ENCODE measurements around the gene ULK2. TPM values are rescaled to one million over a fixed set of nuclear protein-coding genes. Genes with fewer than 3 reads are reported as not detected.
"Not testable (repeated sequence)": the region's sequence is repeated elsewhere in the genome, so short reads cannot be mapped to it uniquely, and the experiment has no call there.

Gene ULK2
- total RNA-seq, 5 donors from 2014 or later (not counting 1 experiment from before 2014, with no cell fraction given) = 9.8 to 18.5 (median 10.5) TPM

DNA sequence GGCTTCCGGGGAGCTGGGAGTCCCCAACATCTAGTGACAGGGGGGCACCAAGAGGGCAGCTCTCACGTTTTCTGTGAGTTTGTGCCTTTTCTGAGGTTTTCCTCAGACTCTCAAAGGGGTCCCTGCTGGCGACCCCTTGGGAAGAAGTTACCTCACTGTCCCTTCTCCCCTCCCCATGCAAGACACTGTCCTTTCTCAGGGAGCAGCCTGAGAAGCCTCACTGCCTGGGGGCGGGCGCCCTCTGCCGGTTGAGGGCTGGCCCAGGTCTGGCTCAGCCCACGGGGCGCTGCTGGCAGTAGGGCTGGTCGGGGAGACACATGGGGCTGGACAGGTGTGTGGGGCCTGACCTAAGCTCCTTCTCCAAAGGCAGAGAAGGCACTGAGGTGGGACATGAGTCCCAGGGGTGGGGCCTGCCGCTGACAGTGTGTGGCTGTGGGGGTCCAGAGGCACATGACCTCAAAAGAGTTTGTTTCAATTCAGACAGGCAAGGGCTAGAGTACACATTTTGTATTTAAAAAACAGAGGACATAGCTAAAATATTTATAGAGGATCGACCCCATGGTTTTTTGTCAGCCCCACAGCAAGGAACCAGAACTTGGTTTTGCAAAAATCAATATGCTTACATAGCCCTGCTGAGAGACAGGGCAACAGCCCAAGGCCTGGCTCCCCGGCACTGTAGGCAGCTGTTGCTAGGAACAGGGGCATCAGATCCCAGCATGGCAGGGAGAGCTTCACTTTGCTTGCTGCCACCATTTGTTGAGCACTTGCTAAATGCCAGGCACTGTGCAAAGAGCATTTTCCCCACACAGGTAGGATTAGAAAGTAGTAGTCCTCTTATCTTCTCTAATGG is 101.1 kb downstream of the ULK2 start:
- peaks cover 0 to 20% of the 10 kb centered on the region in 2 experiments for H3K27me3 ChIP-seq (replicated peaks in 1 of 2; ENCODE audit: control insufficient read depth in 2 of 2, extremely low read depth in 1 of 2, insufficient read depth in 2 of 2, low read length in 1 of 2)
- Mint-ChIP-seq H3K4me1 (peaks cover 40 to 48% (median 42%) of the 10 kb centered on the region in 3 donors), H3K27ac (peak overlapping the region; percentile 81 to 82), H3K27me3 (peaks cover 0 to 3% of the 10 kb centered on the region in 2 donors), H3K9me3 (no peaks in the 10 kb centered on the region), H3K36me3 (no peaks in the 10 kb centered on the region), H3K4me3 (peak overlapping the region in 1 of 3 donors; percentile 47)
- H3K9me3 ChIP-seq = no peaks in the 10 kb centered on the region
- no peak overlapping the region for H3K4me3 ChIP-seq (ENCODE audit: control insufficient read depth in 1 of 2, extremely low read depth in 1 of 2, low read length in 1 of 2)
- no peak overlapping the region for H3K27ac ChIP-seq (ENCODE audit: low read length)
- H3K4me1 ChIP-seq (ENCODE audit: control insufficient read depth in 1 of 2, extremely low read depth in 1 of 2, insufficient read depth in 2 of 2, low read length in 2 of 2) = peaks cover 18 to 45% of the 10 kb centered on the region in 2 experiments
- ChIA-PET POLR2A (no interaction called here), CTCF (interaction anchor here (0.5 to 1.6 kb wide), 18 partner anchors 8 to 254 kb away, joined by 3 to 9 read pairs (median 5); no protein-coding TSS in a partner anchor)
- H3K36me3 ChIP-seq (ENCODE audit: control insufficient read depth in 2 of 2, extremely low read depth in 1 of 2, insufficient read depth in 1 of 2, low read length in 1 of 2) = no peaks in the 10 kb centered on the region
- peak; percentile 28 to 87 (median 70) for DNase-seq
- peak; percentile 87 to 92 (median 88) for ATAC-seq (replicated peaks in 1 of 4)
- 21% methylated on average over 7 of the region's 12 CpGs for WGBS (ENCODE audit: insufficient coverage)

- CTCF ChIA-PET = interaction anchor here (0.6 to 1.6 kb wide), 11 partner anchors 9 to 253 kb away, joined by 3 to 9 read pairs (median 6); no protein-coding TSS in a partner anchor
- POLR2A ChIA-PET = no interaction called here
- no peaks in the 10 kb centered on the region for H3K36me3 Mint-ChIP-seq
- Histone ChIP-seq H3K4me3 (ENCODE audit: control insufficient read depth in 1 of 2, extremely low read depth in 1 of 2, low read length in 1 of 2) (no peak overlapping the region), H3K4me1 (ENCODE audit: control insufficient read depth in 1 of 2, extremely low read depth in 1 of 2, insufficient read depth in 2 of 2, low read length in 2 of 2) (peaks cover 13 to 39% of the 10 kb centered on the region in 2 experiments), H3K27ac (ENCODE audit: low read length) (no peak overlapping the region), H3K27me3 (replicated peaks in 1 of 2; ENCODE audit: control insufficient read depth in 2 of 2, extremely low read depth in 1 of 2, insufficient read depth in 2 of 2, low read length in 1 of 2) (peaks cover 0 to 20% of the 10 kb centered on the region in 2 experiments), H3K9me3 (no peaks in the 10 kb centered on the region), H3K36me3 (ENCODE audit: control insufficient read depth in 2 of 2, extremely low read depth in 1 of 2, insufficient read depth in 1 of 2, low read length in 1 of 2) (no peaks in the 10 kb centered on the region)
- DNase-seq (no peak), ATAC-seq (replicated peaks in 1 of 4) (no peak)
- H3K4me1 Mint-ChIP-seq = peaks cover 34 to 42% (median 36%) of the 10 kb centered on the region in 3 donors
- H3K27ac Mint-ChIP-seq = no peak overlapping the region
- no peak overlapping the region for H3K4me3 Mint-ChIP-seq
- H3K9me3 Mint-ChIP-seq = no peaks in the 10 kb centered on the region
- H3K27me3 Mint-ChIP-seq = peaks cover 0 to 3% of the 10 kb centered on the region in 2 donors
- 80% methylated on average over 6 of the region's 7 CpGs for WGBS (ENCODE audit: insufficient coverage)
These were observed 101.7 kb downstream of the ULK2 start for GRCh38 chr17:19766016-19766415.

GRCh38 chr17:19763991-19764390 is 103.7 kb downstream of the ULK2 start:
- Histone ChIP-seq H3K4me1 (ENCODE audit: control insufficient read depth in 1 of 2, extremely low read depth in 1 of 2, insufficient read depth in 2 of 2, low read length in 2 of 2) (peaks cover 5 to 28% of the 10 kb centered on the region in 2 experiments), H3K27me3 (replicated peaks in 1 of 2; ENCODE audit: control insufficient read depth in 2 of 2, extremely low read depth in 1 of 2, insufficient read depth in 2 of 2, low read length in 1 of 2) (peaks cover 0 to 32% of the 10 kb centered on the region in 2 experiments)
- ATAC-seq (replicated peaks in 1 of 4); H3K36me3 ChIP-seq (ENCODE audit: control insufficient read depth in 2 of 2, extremely low read depth in 1 of 2, insufficient read depth in 1 of 2, low read length in 1 of 2); H3K9me3 ChIP-seq; H3K4me3 Mint-ChIP-seq; H3K36me3 Mint-ChIP-seq; DNase-seq; H3K27ac Mint-ChIP-seq; H3K27me3 Mint-ChIP-seq; H3K9me3 Mint-ChIP-seq; H3K4me3 ChIP-seq (ENCODE audit: control insufficient read depth in 1 of 2, extremely low read depth in 1 of 2, low read length in 1 of 2); H3K27ac ChIP-seq (ENCODE audit: low read length): not testable (repeated sequence)
- CTCF ChIA-PET = interaction anchor here (0.6 to 2.2 kb wide), 12 partner anchors 11 to 386 kb away, joined by 3 to 11 read pairs (median 4); partner anchors contain the start of genes ALDH3A2 (in 1 of the 2) and MAPK7 (in 1 of the 2)
- POLR2A ChIA-PET = interaction anchor here in 1 of 2 donors (0.6 kb wide), 1 partner anchor 170 kb away, joined by 3 read pairs; no protein-coding TSS in a partner anchor
- H3K4me1 Mint-ChIP-seq = peaks cover 19 to 25% (median 22%) of the 10 kb centered on the region in 3 donors
- WGBS (ENCODE audit: insufficient coverage) = 92% methylated on average over 2 of the region's 6 CpGs

GRCh38 chr17:19763416-19763815 is 104.3 kb downstream of the ULK2 start:
- Histone ChIP-seq H3K27me3 (replicated peaks in 1 of 2; ENCODE audit: control insufficient read depth in 2 of 2, extremely low read depth in 1 of 2, insufficient read depth in 2 of 2, low read length in 1 of 2) (peaks cover 0 to 35% of the 10 kb centered on the region in 2 experiments), H3K27ac (ENCODE audit: low read length) (no peak overlapping the region), H3K4me3 (ENCODE audit: control insufficient read depth in 1 of 2, extremely low read depth in 1 of 2, low read length in 1 of 2) (no peak overlapping the region), H3K36me3 (ENCODE audit: control insufficient read depth in 2 of 2, extremely low read depth in 1 of 2, insufficient read depth in 1 of 2, low read length in 1 of 2) (no peaks in the 10 kb centered on the region), H3K9me3 (no peaks in the 10 kb centered on the region), H3K4me1 (ENCODE audit: control insufficient read depth in 1 of 2, extremely low read depth in 1 of 2, insufficient read depth in 2 of 2, low read length in 2 of 2) (peaks cover 5 to 25% of the 10 kb centered on the region in 2 experiments)
- Mint-ChIP-seq H3K27me3 (peaks cover 2 to 9% of the 10 kb centered on the region in 2 donors), H3K4me3 (no peak overlapping the region), H3K9me3 (no peaks in the 10 kb centered on the region), H3K27ac (no peak overlapping the region), H3K36me3 (no peaks in the 10 kb centered on the region), H3K4me1 (peaks cover 17 to 21% (median 19%) of the 10 kb centered on the region in 3 donors)
- WGBS (ENCODE audit: insufficient coverage) = 85% methylated on average over 2 of the region's 2 CpGs
- no peak for ATAC-seq (replicated peaks in 1 of 4)
- POLR2A ChIA-PET = no interaction called here
- CTCF ChIA-PET = interaction anchor here (0.7 to 2.2 kb wide), 9 partner anchors 13 to 386 kb away, joined by 3 to 11 read pairs (median 5); partner anchors contain the start of genes ALDH3A2 (in 1 of the 2) and MAPK7 (in 1 of the 2)
- DNase-seq = no peak

- no peaks in the 10 kb centered on the region for H3K9me3 ChIP-seq
- Mint-ChIP-seq H3K9me3 (no peaks in the 10 kb centered on the region), H3K27me3 (peaks cover 6 to 14% of the 10 kb centered on the region in 2 donors), H3K36me3 (no peaks in the 10 kb centered on the region), H3K4me3 (no peak overlapping the region), H3K27ac (no peak overlapping the region), H3K4me1 (peaks cover 9 to 12% (median 11%) of the 10 kb centered on the region in 3 donors)
- H3K27ac ChIP-seq (ENCODE audit: low read length) = no peak overlapping the region
- peaks cover 5 to 23% of the 10 kb centered on the region in 2 experiments for H3K4me1 ChIP-seq (ENCODE audit: control insufficient read depth in 1 of 2, extremely low read depth in 1 of 2, insufficient read depth in 2 of 2, low read length in 2 of 2)
- no peak overlapping the region for H3K4me3 ChIP-seq (ENCODE audit: control insufficient read depth in 1 of 2, extremely low read depth in 1 of 2, low read length in 1 of 2)
- peaks cover 0 to 43% of the 10 kb centered on the region in 2 experiments for H3K27me3 ChIP-seq (replicated peaks in 1 of 2; ENCODE audit: control insufficient read depth in 2 of 2, extremely low read depth in 1 of 2, insufficient read depth in 2 of 2, low read length in 1 of 2)
- peak in 33 of 35 experiments; percentile 38 to 78 (median 60) for DNase-seq
- POLR2A ChIA-PET = interaction anchor here in 1 of 2 donors (1.3 kb wide), 1 partner anchor 115 kb away, joined by 3 read pairs; no protein-coding TSS in a partner anchor
- 29% methylated on average over 15 of the region's 15 CpGs for WGBS (ENCODE audit: insufficient coverage)
- ATAC-seq (replicated peaks in 1 of 4) = peak in 3 of 4 experiments; percentile 50 to 70 (median 66)
- no peaks in the 10 kb centered on the region for H3K36me3 ChIP-seq (ENCODE audit: control insufficient read depth in 2 of 2, extremely low read depth in 1 of 2, insufficient read depth in 1 of 2, low read length in 1 of 2)
- CTCF ChIA-PET = interaction anchor here (0.8 to 2.3 kb wide), 11 partner anchors 9 to 400 kb away, joined by 3 to 21 read pairs (median 5); partner anchors contain the start of genes ALDH3A2 (in 1 of the 2) and B9D1 (in 1 of the 2)
These were observed 105.2 kb downstream of the ULK2 start for GRCh38 chr17:19762515-19762961.

GRCh38 chr17:19760746-19761145 is 107.0 kb downstream of the ULK2 start:
- ChIA-PET POLR2A (no interaction called here), CTCF (interaction anchor here in 1 of 2 donors (0.9 to 2.3 kb wide), 2 partner anchors 11 to 327 kb away, joined by 4 to 8 read pairs; no protein-coding TSS in a partner anchor)
- no peak overlapping the region for H3K4me3 Mint-ChIP-seq
- Histone ChIP-seq H3K36me3 (ENCODE audit: control insufficient read depth in 2 of 2, extremely low read depth in 1 of 2, insufficient read depth in 1 of 2, low read length in 1 of 2) (no peaks in the 10 kb centered on the region), H3K27ac (ENCODE audit: low read length) (no peak overlapping the region), H3K27me3 (replicated peaks in 1 of 2; ENCODE audit: control insufficient read depth in 2 of 2, extremely low read depth in 1 of 2, insufficient read depth in 2 of 2, low read length in 1 of 2) (peaks cover 0 to 49% of the 10 kb centered on the region in 2 experiments), H3K4me1 (ENCODE audit: control insufficient read depth in 1 of 2, extremely low read depth in 1 of 2, insufficient read depth in 2 of 2, low read length in 2 of 2) (peaks cover 0 to 7% of the 10 kb centered on the region in 2 experiments), H3K9me3 (no peaks in the 10 kb centered on the region), H3K4me3 (ENCODE audit: control insufficient read depth in 1 of 2, extremely low read depth in 1 of 2, low read length in 1 of 2) (no peak overlapping the region)
- no peak for DNase-seq
- no peaks in the 10 kb centered on the region for H3K36me3 Mint-ChIP-seq
- no peak overlapping the region for H3K27ac Mint-ChIP-seq
- peaks cover 13 to 25% of the 10 kb centered on the region in 2 donors for H3K27me3 Mint-ChIP-seq
- peaks cover 0 to 2% (median 0%) of the 10 kb centered on the region in 3 donors for H3K4me1 Mint-ChIP-seq
- ATAC-seq (replicated peaks in 1 of 4) = no peak
- H3K9me3 Mint-ChIP-seq = no peaks in the 10 kb centered on the region
- WGBS (ENCODE audit: insufficient coverage) = 68% methylated on average over 9 of the region's 9 CpGs

Measured in T-cell (primary cell).